Head of caudate nucleus (tissue), 42 donors: ENCODE data around the gene RUFY3.
"Not testable (repeated sequence)": the region's sequence is repeated elsewhere in the genome, so short reads cannot be mapped to it uniquely, and the experiment has no call there.

Experiments
- DNase-seq, 42 donors: peaks; one replicate each; pipeline versions ENCODE4 v3.0.0 to v3.0.0-alpha.2; 2020 to 2021; ENCODE audit warnings: mixed read lengths in 7 of 42
- intact Hi-C: fragments of 100-400 bp; cut with DNase I; formaldehyde crosslinking; loops from one replicate; pipeline ENCODE4 v1.15.0; 2022

The RUFY3 gene

GRCh38 chr4:70759126-70759525 is 37.4 kb downstream of the RUFY3 start:
- DNase-seq, result no peak
- intact Hi-C loops, result no loop called here

- intact Hi-C loops, result no loop called here
- DNase-seq, result no peak
Observed at GRCh38 chr4:70759627-70760026, 37.9 kb downstream of the RUFY3 start.

- intact Hi-C loops, result no loop called here
- DNase-seq, result no peak
Observed at GRCh38 chr4:70760662-70761061, 38.9 kb downstream of the RUFY3 start.

DNA sequence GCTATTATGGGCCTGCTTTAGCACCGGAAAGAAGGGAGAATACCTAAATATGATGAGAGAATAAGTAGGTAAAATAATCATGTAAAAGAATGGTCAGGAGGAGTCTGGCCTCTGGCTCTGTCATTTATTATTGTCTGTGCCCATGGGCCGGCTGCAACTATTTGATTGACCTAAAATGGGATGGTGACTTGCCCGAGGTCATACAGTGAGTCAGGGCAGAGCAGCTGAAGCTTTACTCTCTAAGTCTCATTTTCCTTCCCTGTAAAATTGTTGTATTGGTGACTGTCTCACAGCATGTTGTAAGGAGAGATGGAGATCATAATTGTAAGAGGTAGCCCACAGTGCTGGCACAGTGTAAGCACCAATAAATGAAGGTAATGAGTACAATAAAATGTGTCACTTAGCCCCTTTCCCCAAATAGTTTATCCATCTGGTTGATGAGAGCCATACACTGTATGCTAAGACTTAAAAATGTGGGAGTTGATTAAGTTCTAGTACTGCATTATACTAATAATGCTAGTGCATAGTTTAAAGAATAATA is 39.6 kb downstream of the RUFY3 start:
- intact Hi-C loops, result no loop called here
- no peak for DNase-seq

GRCh38 chr4:70765368-70765767 is 43.6 kb downstream of the RUFY3 start:
- no peak for DNase-seq
- intact Hi-C loops, result no loop called here

DNA sequence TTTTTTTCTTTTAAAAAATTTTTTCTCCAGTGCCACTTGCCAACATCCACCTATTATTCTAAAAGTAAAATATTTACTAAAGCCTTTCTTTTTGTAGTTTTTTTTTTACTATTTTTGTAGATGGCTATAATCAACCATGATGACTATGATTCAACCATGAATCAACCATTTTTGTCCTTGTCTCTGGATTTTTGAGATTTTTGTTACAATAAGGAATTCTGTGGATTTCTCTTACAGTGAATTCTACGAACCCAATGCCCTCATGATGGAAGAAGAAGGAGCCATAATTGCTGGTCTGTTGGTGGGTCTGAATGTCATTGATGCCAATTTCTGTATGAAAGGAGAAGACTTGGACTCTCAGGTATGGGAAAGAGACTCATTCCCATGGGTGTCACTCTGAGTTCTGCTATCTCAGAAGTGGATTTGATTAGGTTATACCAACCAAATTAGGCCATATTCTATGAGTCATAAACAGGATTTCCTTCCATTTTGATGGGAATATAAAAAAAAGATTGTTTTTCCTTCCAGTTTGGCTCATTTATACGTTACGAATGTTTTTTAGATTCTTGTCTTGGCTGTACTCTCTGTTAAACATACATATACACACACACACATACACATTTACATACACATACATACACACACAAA is 46.7 kb downstream of the RUFY3 start:
- intact Hi-C loops, result no loop called here
- no peak for DNase-seq

GRCh38 chr4:70769396-70769795 is 47.6 kb downstream of the RUFY3 start:
- DNase-seq, intact Hi-C loops: not testable (repeated sequence)

DNA sequence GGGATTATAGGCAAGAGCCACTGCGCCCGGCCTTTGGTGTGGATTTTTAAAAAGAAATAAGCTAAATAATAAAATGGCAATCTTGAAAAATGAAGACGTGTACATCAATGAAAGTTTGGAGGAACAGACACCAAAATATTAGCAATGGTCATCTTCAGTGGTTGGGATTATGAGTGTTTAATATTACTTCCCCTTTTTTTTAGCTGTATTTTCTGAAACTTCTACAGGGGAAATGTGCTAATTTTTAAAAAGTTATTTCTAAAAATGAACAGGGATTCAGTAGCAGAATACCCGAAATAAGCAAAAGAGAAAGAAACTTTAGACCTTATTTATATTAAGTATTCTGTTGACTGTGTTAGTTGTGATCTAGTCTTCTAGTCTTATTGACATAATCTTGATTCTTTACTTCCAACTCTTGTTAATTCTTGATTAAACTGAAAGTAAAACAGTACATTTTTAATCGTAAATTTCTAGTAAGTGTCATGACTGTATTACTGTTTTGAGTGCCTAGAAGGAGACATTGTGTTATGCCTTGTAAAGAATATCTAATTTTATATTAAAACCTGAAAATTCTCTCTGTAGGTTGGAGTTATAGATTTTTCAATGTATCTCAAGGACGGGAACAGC is 51.3 kb downstream of the RUFY3 start:
- DNase-seq, result no peak
- intact Hi-C loops, result no loop called here

DNA sequence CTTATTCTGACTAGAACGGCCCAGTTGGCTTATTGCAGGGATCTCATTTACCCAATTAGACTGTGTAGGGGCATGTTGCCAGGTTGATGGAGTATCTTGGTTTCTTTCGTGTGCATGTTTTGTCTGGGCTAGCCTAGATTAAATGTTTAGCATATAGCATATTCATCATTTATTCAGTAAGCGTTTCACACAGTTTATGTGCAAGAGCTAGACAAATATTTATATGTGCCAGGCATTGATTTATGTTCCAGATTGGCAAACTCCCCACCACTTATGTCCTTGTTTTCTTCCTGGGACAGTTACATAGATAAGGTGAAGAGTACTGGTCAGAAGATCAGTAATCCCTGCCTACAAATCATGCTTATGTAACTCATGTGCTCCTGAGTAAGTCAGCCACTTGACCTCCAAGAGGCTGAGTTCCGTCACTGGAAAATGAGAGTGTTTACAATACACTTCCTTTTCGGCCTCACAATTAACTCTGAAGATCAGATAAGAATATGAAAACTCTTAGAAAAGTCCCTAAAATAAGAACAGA is 57.2 kb downstream of the RUFY3 start:
- intact Hi-C loops, result no loop called here
- no peak for DNase-seq

DNA sequence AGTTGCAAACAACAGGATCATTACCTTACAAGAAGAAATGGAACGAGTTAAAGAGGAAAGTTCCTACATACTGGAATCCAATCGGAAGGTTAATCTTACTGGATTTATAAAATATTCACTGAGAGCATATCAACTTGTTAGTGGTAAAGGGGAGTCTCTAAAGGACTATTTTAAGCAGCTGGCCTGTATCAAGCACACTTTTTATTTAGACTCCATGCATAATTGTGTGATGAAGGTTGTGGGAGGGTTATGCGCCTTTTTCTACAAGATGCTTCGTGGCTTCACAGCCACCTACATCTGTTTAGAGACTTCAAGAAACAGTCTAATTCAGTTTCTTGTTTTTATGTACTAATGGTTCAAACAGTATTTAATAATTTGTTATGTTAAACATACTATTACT is 61.3 kb downstream of the RUFY3 start:
- no peak for DNase-seq
- intact Hi-C loops, result no loop called here

DNA sequence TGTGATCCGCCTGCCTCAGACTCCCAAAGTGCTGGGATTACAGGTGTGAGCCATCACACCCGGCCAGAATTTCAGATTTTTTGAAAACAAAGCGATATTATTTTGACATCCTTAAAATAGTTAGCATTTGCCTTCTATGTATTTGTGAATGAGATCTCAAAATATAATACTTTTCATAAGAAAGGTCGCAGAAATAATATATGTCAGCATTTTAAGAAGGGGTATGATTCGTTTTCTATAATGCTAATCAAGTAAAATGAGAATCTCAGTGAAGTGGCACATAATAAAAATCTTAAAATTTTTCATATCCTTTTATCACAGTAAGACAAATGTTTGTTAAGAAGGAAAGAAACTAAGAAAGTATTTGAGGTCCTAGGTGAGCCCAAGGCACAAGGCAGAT is 65.7 kb downstream of the RUFY3 start:
- DNase-seq, result no peak
- intact Hi-C loops, result no loop called here

- no peak for DNase-seq
- intact Hi-C loops, result no loop called here
Observed at GRCh38 chr4:70788733-70789132, 67.0 kb downstream of the RUFY3 start.

DNA sequence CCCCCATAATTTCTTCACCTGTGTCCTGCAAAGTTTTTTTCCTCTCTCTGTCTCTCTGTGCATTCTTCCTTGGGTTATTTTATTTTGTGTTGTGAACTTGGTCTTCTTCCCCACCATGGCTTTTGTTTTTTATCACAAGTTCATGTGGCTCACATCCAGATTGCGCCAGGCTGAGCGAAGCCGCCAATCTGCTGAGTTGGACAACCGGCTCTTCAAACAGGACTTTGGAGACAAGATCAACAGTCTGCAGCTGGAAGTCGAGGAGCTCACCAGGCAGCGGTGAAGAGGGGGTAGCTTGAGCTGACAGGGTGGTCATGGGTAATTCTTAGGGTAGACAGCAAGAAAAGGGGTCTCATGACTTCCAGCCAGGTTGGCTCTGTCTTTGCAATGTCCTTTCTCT is 71.9 kb downstream of the RUFY3 start:
- intact Hi-C loops, result no loop called here
- DNase-seq, result no peak

DNA sequence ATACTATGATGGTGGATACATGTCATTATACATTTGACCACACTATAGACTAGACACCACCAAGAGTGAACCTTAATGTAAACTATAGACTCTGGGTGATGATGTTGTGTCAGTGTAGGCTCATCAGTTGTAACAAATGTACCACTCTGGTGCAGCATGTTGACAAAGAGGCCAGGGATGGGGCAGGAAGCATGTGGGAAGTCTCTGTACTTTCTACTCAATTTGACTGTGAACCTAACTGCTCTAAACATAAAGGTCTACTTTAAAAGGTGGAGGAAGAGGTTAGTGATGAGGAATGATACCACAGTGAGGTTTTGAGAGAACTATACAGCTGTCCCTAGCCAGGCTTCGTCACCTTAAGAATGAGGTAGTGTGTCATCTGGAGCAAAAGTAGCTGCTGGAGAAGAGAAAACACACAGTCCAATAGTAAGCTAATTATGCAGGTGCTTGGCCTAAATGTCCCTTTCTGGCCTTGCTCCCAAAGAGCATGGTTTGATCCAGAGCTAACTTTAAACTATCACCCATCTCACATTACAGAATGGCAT is 79.6 kb downstream of the RUFY3 start:
- no peak for DNase-seq
- intact Hi-C loops, result no loop called here

- DNase-seq, result no peak
- intact Hi-C loops, result no loop called here
Observed at GRCh38 chr4:70802928-70803580, 81.3 kb downstream of the RUFY3 start.

DNA sequence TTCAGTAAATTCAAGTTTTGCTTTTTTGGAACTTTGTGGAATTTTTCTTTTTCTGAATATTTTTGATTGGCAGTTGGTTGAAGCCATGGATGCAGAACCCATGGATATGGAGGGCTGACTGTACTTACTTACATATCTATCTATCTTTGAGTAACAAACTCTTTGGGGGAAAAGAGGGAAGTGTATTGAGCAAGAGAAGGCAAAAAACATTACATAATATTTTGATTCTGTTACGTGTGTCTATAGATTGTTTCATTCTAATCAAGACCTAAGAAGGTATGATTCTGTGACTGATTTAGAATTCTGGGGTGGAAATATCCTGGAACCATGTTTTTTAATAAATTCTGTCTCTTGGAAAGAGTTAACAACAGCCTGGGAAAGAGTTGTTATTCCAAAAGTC is 86.4 kb downstream of the RUFY3 start:
- DNase-seq, result no peak
- intact Hi-C loops, result no loop called here

GRCh38 chr4:70815370-70815769 is 93.6 kb downstream of the RUFY3 start:
- no peak for DNase-seq
- intact Hi-C loops, result no loop called here

- intact Hi-C loops, result no loop called here
- no peak for DNase-seq
Observed at GRCh38 chr4:70816894-70817293, 95.1 kb downstream of the RUFY3 start.

DNA sequence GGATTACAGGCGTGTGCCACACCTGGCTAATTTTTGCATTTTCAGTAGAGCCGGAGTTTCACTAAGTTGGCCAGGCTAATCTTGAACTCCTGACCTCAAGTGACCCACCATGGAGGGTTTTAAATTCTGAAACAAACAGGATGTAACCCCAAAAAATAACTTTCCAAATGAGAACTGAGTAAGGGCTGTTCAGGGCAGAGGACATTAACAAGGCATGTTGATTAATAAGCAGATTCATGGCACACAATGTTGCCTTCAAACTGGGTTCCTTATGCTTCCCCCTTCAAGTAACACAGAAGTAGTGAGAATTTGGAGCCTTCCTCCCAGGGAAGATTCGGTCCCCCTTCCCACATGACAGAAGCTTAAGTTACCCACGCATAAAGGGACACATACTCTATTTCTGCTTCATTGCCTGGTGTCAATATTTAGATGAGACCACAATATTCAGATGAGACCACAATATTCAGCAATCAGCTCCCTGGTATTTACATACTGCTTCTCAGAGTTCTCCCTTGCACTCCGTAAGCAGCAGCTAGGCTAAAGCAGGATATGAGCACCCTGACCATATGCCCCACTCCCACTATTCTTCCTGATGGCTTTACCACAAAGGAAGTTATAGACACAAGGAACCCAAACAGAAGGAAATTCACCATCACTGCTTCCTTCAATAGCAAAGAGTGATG is 96.5 kb downstream of the RUFY3 start:
- no peak for DNase-seq
- intact Hi-C loops, result no loop called here

GRCh38 chr4:70818921-70819320 is 97.2 kb downstream of the RUFY3 start:
- intact Hi-C loops, result no loop called here
- DNase-seq, result no peak
